K562 (cell line): ENCODE data around the gene ZER1. TPM values are rescaled to one million over a fixed set of nuclear protein-coding genes. Genes with fewer than 3 reads are reported as not detected.
A peak's percentile ranks its signal among the peaks of the same experiment; 100 is the strongest.

Experiments
- ATAC-seq: fragments of 200-7000 bp; cut with Tn5 transposase; 3 replicates; pipeline ENCODE4 v1.9.1; 2020; ENCODE audit warnings: moderate library complexity
- BruUV-seq: library from RNA; stranded (reverse); fragments of 400-500 nt; replicated peaks from 2 replicates; lab custom pipeline; 2021; lab: Mats Ljungman, UMichigan
- CTCF ChIA-PET: fragments of 300-600 bp; formaldehyde crosslinking; extraction: SDS; loops from one replicate; lab custom pipeline; 2021; ENCODE audit warnings: low intra/inter-chr PET ratio; lab: Yijun Ruan, JAX
- POLR2A ChIA-PET: fragments of 300-600, 350-650 bp; sonication (Branson Sonifier 250); formaldehyde crosslinking; extraction: SDS; loops from one replicate; lab custom pipeline; 2021; ENCODE audit warnings: antibody characterized with exemption, inconsistent platforms; lab: Yijun Ruan, JAX
- DNase-seq, 4 experiments: peaks; one replicate each; pipeline versions ENCODE4 v3.0.0 to v3.0.0-alpha.2; 2011 to 2018; ENCODE audit warnings: low spot score in 3 of 4, mixed read lengths in 3 of 4; ENCODE audit errors: extremely low read depth in 1 of 4
- FAIRE-seq: peaks from 2 replicates; lab custom pipeline; 2011; peaks lifted over from hg19 to GRCh38; lab: Jason Lieb, UNC
- H2AFZ ChIP-seq: 2 replicates; pipeline ENCODE4 v1.6.0; 2011; ENCODE audit warnings: low read depth, low read length, control low read depth, inconsistent platforms
- H3K27ac ChIP-seq: fragments of 200-600 bp; 3 replicates; pipeline ENCODE4 v1.8.0; 2011; ENCODE audit warnings: low read depth, mild to moderate bottlenecking, control low read depth, inconsistent platforms, low read length, moderate library complexity, mixed read lengths; ENCODE audit errors: extremely low read depth
- H3K27me3 ChIP-seq, 2 experiments: fragments of 300-600 bp in 1 of 2; 2 replicates in 1 of 2; 3 replicates in 1 of 2; pipeline versions ENCODE4 v1.6.0 to v1.8.0; 2011; ENCODE audit warnings: inconsistent platforms in 2 of 2, low read length in 2 of 2, mild to moderate bottlenecking in 1 of 2, mixed read lengths in 1 of 2, moderate library complexity in 1 of 2; ENCODE audit not compliant: control insufficient read depth in 2 of 2, insufficient read depth in 2 of 2
- H3K36me3 ChIP-seq: fragments of 300-600 bp; 3 replicates; pipeline ENCODE4 v1.8.0; 2011; ENCODE audit warnings: mild to moderate bottlenecking, low read length, inconsistent platforms; ENCODE audit not compliant: control insufficient read depth, insufficient read depth
- H3K4me1 ChIP-seq, 2 experiments: fragments of 200-600 bp in 1 of 2; replicated peaks in 1 of 2; 2 replicates in 1 of 2; 3 replicates in 1 of 2; pipeline versions ENCODE4 v1.5.1 to v1.8.0; 2011; ENCODE audit warnings: inconsistent platforms in 2 of 2, low read length in 2 of 2, mild to moderate bottlenecking in 1 of 2, mixed read lengths in 1 of 2, moderate library complexity in 1 of 2; ENCODE audit not compliant: control insufficient read depth in 2 of 2, insufficient read depth in 2 of 2
- H3K4me2 ChIP-seq: 2 replicates; pipeline ENCODE4 v1.6.1; 2011; ENCODE audit warnings: low read length, control low read depth, inconsistent platforms, mixed read lengths; ENCODE audit not compliant: insufficient read depth
- H3K4me3 ChIP-seq: fragments of 200-600 bp; sonication (generic), shearing (Covaris generic); 2 replicates; pipeline ENCODE4 v1.5.1; 2016; ENCODE audit warnings: control low read depth, inconsistent platforms
- H3K79me2 ChIP-seq: fragments of 200-600 bp; 3 replicates; pipeline ENCODE4 v1.8.0; 2011; ENCODE audit warnings: low read length, inconsistent platforms; ENCODE audit not compliant: control insufficient read depth, insufficient read depth
- H3K9ac ChIP-seq, 2 experiments: 2 replicates each; pipeline versions ENCODE4 v1.6.0 to v1.6.1; 2011; ENCODE audit warnings: low read depth in 2 of 2, low read length in 2 of 2, control low read depth in 1 of 2, inconsistent platforms in 1 of 2, mild to moderate bottlenecking in 1 of 2, mixed read lengths in 1 of 2; ENCODE audit not compliant: insufficient read depth in 1 of 2
- H3K9me1 ChIP-seq: one replicate; pipeline ENCODE4 v1.6.0; 2011; ENCODE audit warnings: inconsistent platforms, mild to moderate bottlenecking, low read length, moderate library complexity; ENCODE audit not compliant: control insufficient read depth, insufficient read depth
- H3K9me3 ChIP-seq: replicated peaks from 2 replicates; pipeline ENCODE4 v1.5.1; 2011; ENCODE audit warnings: low read depth, low read length, inconsistent platforms; ENCODE audit not compliant: control insufficient read depth, insufficient read depth
- H4K20me1 ChIP-seq: replicated peaks from 2 replicates; pipeline ENCODE4 v1.6.1; 2011; ENCODE audit warnings: low read length, inconsistent platforms, mixed read lengths; ENCODE audit not compliant: control insufficient read depth, insufficient read depth
- RAD21 ChIP-seq, 2 experiments: fragments of 250-450 bp in 1 of 2; fragments of 450-650 bp in 1 of 2; sonication (Bioruptor Pico) in 1 of 2; formaldehyde crosslinking in 1 of 2; IDR thresholded peaks in 1 of 2; conservative IDR thresholded peaks in 1 of 2; 2 replicates each; pipeline versions ENCODE4 v1.4.0 to v1.8.0; 2020 to 2022; ENCODE audit warnings: mild to moderate bottlenecking in 2 of 2, moderate library complexity in 1 of 2
- SIX5 ChIP-seq, 2 experiments: IDR thresholded peaks; 2 replicates each; pipeline ENCODE4 v1.6.1; 2011; ENCODE audit warnings: low read length in 2 of 2, borderline replicate concordance in 1 of 2, low read depth in 1 of 2, mild to moderate bottlenecking in 1 of 2, moderate library complexity in 1 of 2; ENCODE audit not compliant: insufficient read depth in 1 of 2
- TEAD1 ChIP-seq, 2 experiments: fragments of 450-650 bp in 1 of 2; sonication (generic) in 1 of 2; formaldehyde crosslinking; IDR thresholded peaks; 2 replicates each; pipeline versions ENCODE4 v1.4.0 to v1.8.0; 2020 to 2022; ENCODE audit warnings: mild to moderate bottlenecking in 2 of 2, missing genetic modification reagents in 1 of 2
- ZBTB11 ChIP-seq, 3 experiments: fragments of 200-800 bp in 1 of 3; fragments of 250-450 bp in 1 of 3; fragments of 450-650 bp in 1 of 3; sonication (Bioruptor Pico) in 1 of 3; sonication (Bioruptor generic) in 1 of 3; formaldehyde crosslinking in 1 of 3; IDR thresholded peaks; 2 replicates each; pipeline versions ENCODE4 v1.6.1 to v1.8.0; 2016 to 2022; ENCODE audit warnings: mild to moderate bottlenecking in 2 of 3, missing genetic modification characterization in 2 of 3, missing compliant biosample characterization in 1 of 3, moderate library complexity in 1 of 3
- ZNF511 ChIP-seq: sonication (generic); formaldehyde crosslinking; IDR thresholded peaks from 2 replicates; pipeline ENCODE4 v1.8.0; 2022; ENCODE audit warnings: mild to moderate bottlenecking, missing genetic modification reagents
- ZNF695 ChIP-seq: fragments of 450-650 bp; formaldehyde crosslinking; IDR thresholded peaks from 2 replicates; pipeline ENCODE4 v1.4.0; 2020; ENCODE audit warnings: mild to moderate bottlenecking, moderate library complexity
- WGBS: fragments of 100-300 bp; shearing (Covaris generic); methylation state at CpG from one replicate; pipeline ENCODE4 v1.1.6; 2016; ENCODE audit warnings: low coverage, mixed read lengths; ENCODE audit not compliant: insufficient coverage; ENCODE audit errors: missing lambda C conversion rate; 5-methylcytosine and 5-hydroxymethylcytosine counted together
- in situ Hi-C: fragments of 300-500 bp; cut with MboI; formaldehyde crosslinking; loops from 4 replicates; pipeline ENCODE4 v1.15.0; 2018; ENCODE audit warnings: inconsistent platforms, mixed read lengths
- intact Hi-C: fragments of 100-400 bp; cut with micrococcal nuclease; formaldehyde crosslinking; loops from 2 replicates; pipeline ENCODE4 v1.14.2; 2022
- polyA plus RNA-seq, 8 experiments: library from polyadenylated mRNA; depleted of rRNA in 4 of 8; stranded (reverse) in 5 of 8; unstranded in 3 of 8; fragments of >200 nt; fragmentation: Nextera tagmentation in 2 of 8; fragmentation: Illumina TruSeq in 1 of 8; extraction: Ambion mirVana in 2 of 8; extraction: Trizol in 1 of 8; gene quantifications; 2 replicates each; pipeline versions ENCODE4 v1.2.1 to v1.2.3, GENCODE V29; 2011 to 2014; ENCODE audit warnings: inconsistent platforms in 1 of 8, missing spikeins in 1 of 8
- total RNA-seq, 7 experiments: library from RNA; depleted of rRNA in 6 of 7; stranded (reverse); fragments of >200 nt in 6 of 7; fragmentation: Illumina TruSeq in 2 of 7; extraction: Trizol in 2 of 7; gene quantifications; 2 replicates each; pipeline versions ENCODE4 v1.2.1 to v1.2.3, GENCODE V29; 2011 to 2021; ENCODE audit warnings: low replicate concordance in 1 of 7

ZER1 gene
- total and polyA plus RNA-seq, 9 of the 15 experiments (the other 6 are each of a cell fraction or from before 2014, with no cell fraction given): 0.07 to 10.7 (median 6.2) TPM

- Histone ChIP-seq H3K27me3 (no peaks in the 10 kb centered on the region), H3K27ac (peak overlapping the region; percentile 88), H4K20me1 (no peaks in the 10 kb centered on the region), H3K9me3 (no peaks in the 10 kb centered on the region), H3K4me1 (peaks cover 13 to 16% of the 10 kb centered on the region in 2 experiments; a peak in 4 of 5 replicates), H3K36me3 (peaks cover 5% of the 10 kb centered on the region; the same call in 1 of the 3 replicates), H3K9me1 (no peaks in the 10 kb centered on the region), H3K4me3 (peak overlapping the region; percentile 79), H3K4me2 (peak overlapping the region; percentile 95), H2AFZ (peak overlapping the region; percentile 98), H3K79me2 (peaks cover 21% of the 10 kb centered on the region), H3K9ac (peak overlapping the region; percentile 89 to 94)
- FAIRE-seq (peak; percentile 65), ATAC-seq (peak; percentile 65), DNase-seq (peak in 1 of 4 experiments; percentile 32)
- CTCF ChIA-PET: interaction anchor here (0.8 kb wide), 1 partner anchor 69 kb away, joined by 3 read pairs; the partner anchor contains the start of gene PKN3
- intact Hi-C loops (no loop called here), in situ Hi-C loops (no loop called here)
- BruUV-seq: no TSS peak
- POLR2A ChIA-PET: interaction anchor here (0.5 to 1.1 kb wide), 8 partner anchors 9 to 1676 kb away, joined by 3 to 5 read pairs (median 3); no protein-coding TSS in a partner anchor
- under 1% methylated on average over 27 of the region's 28 CpGs for WGBS
- TF ChIP-seq TEAD1 (CRISPR knock-in tag; IDR thresholded peaks at IDR 0.05) (0 out of 4 replicates have a peak, but pooled peaks of 1 of the 2 experiments have one; percentile 1), ZNF695 (CRISPR knock-in tag) (no peak), SIX5 (IDR thresholded peaks at IDR 0.05; ENCODE audit: borderline replicate concordance in 1 of 2, insufficient read depth in 1 of 2, low read depth in 1 of 2, low read length in 2 of 2) (no peak), ZBTB11 (CRISPR knock-in tag; IDR thresholded peaks at IDR 0.05) (0 out of 6 replicates have a peak, but pooled peaks of 1 of the 3 experiments have one; percentile 89), RAD21 (CRISPR knock-in tag; conservative IDR thresholded peaks at IDR 0.05 in 1 of 2, IDR thresholded peaks at IDR 0.05 in 1 of 2) (peak in 1 of 2 experiments; percentile 5; a peak in 1 of 4 replicates), ZNF511 (CRISPR knock-in tag) (peak; percentile 16; the same call in 1 of the 2 replicates)
Observed at GRCh38 chr9:128771094-128771721, 519 bp downstream of the ZER1 start.
